Colonic mucosa (tissue), 4 donors: ENCODE results near the gene ZSCAN31. TPM values are rescaled to one million over a fixed set of nuclear protein-coding genes. Genes with fewer than 3 reads are reported as not detected.
"Not testable (repeated sequence)": the region's sequence is repeated elsewhere in the genome, so short reads cannot be mapped to it uniquely, and the experiment has no call there.

Experiments
- DNase-seq: peaks from one replicate; pipeline ENCODE4 v3.0.0-alpha.2; 2020
- H3K27ac ChIP-seq: fragments of 200-600 bp; one replicate; pipeline ENCODE4 v1.8.0; 2021
- H3K27me3 ChIP-seq: fragments of 200-600 bp; one replicate; pipeline ENCODE4 v1.8.0; 2021
- H3K36me3 ChIP-seq: fragments of 200-600 bp; one replicate; pipeline ENCODE4 v1.8.0; 2021
- H3K4me1 ChIP-seq: fragments of 200-600 bp; one replicate; pipeline ENCODE4 v1.8.0; 2021; ENCODE audit warnings: mild to moderate bottlenecking
- H3K4me3 ChIP-seq: fragments of 200-600 bp; one replicate; pipeline ENCODE4 v1.8.0; 2021
- H3K9ac ChIP-seq, 2 donors: one replicate each; pipeline ENCODE4 v1.7.0; 2013; ENCODE audit warnings: control low read depth in 2 of 2, low read depth in 2 of 2, low read length in 2 of 2
- H3K9me3 ChIP-seq: fragments of 200-600 bp; one replicate; pipeline ENCODE4 v1.8.0; 2021
- intact Hi-C: fragments of 100-400 bp; cut with DNase I; formaldehyde crosslinking; loops from one replicate; pipeline ENCODE4 v1.14.1; 2022
- total RNA-seq, 2 donors: library from RNA; stranded (reverse); fragmentation: NEBNext Ultra II Directional in 1 of 2; extraction: Animal tissue kit (Norgen Biotek cat#: 25700) in 1 of 2; gene quantifications; one replicate each; pipeline ENCODE4 v1.2.1, GENCODE V29; 2021
- TF ChIP-seq, protein P1 (sequence below): fragments of 200-600 bp; IDR thresholded peaks from one replicate; pipeline ENCODE4 v1.8.0; 2022; ENCODE audit warnings: antibody characterized with exemption, mild to moderate bottlenecking
- donor health status: healthy.
- donor health status: DM: no; HTN: no; CAD: no.
- donor health status: DM: no; HTN: no; CAD: no.

Gene ZSCAN31
- total RNA-seq, 2 donors from 2014 or later: 6.6 to 7.0 TPM

- no peak for DNase-seq
- Histone ChIP-seq H3K27ac (no peak overlapping the region), H3K4me3 (no peak overlapping the region), H3K36me3 (no peaks in the 10 kb centered on the region), H3K4me1 (no peaks in the 10 kb centered on the region), H3K9me3 (no peaks in the 10 kb centered on the region), H3K9ac (no peak overlapping the region), H3K27me3 (no peaks in the 10 kb centered on the region)
- TF ChIP-seq, protein P1, sequence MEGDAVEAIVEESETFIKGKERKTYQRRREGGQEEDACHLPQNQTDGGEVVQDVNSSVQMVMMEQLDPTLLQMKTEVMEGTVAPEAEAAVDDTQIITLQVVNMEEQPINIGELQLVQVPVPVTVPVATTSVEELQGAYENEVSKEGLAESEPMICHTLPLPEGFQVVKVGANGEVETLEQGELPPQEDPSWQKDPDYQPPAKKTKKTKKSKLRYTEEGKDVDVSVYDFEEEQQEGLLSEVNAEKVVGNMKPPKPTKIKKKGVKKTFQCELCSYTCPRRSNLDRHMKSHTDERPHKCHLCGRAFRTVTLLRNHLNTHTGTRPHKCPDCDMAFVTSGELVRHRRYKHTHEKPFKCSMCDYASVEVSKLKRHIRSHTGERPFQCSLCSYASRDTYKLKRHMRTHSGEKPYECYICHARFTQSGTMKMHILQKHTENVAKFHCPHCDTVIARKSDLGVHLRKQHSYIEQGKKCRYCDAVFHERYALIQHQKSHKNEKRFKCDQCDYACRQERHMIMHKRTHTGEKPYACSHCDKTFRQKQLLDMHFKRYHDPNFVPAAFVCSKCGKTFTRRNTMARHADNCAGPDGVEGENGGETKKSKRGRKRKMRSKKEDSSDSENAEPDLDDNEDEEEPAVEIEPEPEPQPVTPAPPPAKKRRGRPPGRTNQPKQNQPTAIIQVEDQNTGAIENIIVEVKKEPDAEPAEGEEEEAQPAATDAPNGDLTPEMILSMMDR: no peak
- intact Hi-C loops: no loop called here
These were observed 33.5 kb upstream of the ZSCAN31 start for GRCh38 chr6:28369463-28369862.

DNA sequence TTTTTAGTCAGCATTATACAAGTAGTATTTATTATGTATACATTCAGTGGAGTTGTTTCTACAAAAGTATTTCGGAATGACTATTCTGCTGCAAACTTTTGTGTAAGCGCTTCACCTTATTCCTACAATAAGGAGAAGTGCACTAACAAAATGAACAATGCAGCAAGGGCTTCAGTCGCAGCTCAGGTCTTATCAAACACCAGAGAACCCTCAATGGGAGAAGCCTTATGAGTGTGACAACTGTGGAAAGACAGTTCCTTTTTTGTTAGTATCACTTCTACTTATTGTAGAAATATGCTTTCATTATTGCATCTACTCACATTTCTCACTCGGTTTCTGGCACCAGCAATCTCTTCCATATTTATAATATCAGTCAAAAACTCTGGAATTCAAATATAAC is 32.6 kb upstream of the ZSCAN31 start:
- Histone ChIP-seq H3K4me1 (no peaks in the 10 kb centered on the region), H3K9me3 (no peaks in the 10 kb centered on the region), H3K27me3 (no peaks in the 10 kb centered on the region), H3K4me3 (no peak overlapping the region), H3K27ac (no peak overlapping the region), H3K9ac (no peak overlapping the region), H3K36me3 (no peaks in the 10 kb centered on the region)
- intact Hi-C loops: no loop called here
- no peak for DNase-seq
- TF ChIP-seq, protein P1: no peak

DNA sequence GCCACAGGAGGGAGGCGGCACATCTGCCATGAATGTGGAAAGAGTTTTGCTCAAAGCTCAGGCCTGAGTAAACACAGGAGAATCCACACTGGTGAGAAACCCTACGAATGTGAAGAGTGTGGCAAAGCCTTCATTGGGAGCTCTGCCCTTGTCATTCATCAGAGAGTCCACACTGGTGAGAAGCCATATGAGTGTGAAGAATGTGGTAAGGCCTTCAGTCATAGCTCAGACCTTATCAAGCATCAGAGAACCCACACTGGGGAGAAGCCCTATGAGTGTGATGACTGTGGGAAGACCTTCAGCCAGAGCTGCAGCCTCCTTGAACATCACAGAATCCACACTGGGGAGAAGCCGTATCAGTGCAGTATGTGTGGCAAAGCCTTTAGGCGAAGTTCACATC is 29.6 kb upstream of the ZSCAN31 start:
- H3K27ac ChIP-seq, H3K27me3 ChIP-seq, intact Hi-C loops, DNase-seq, H3K36me3 ChIP-seq, H3K4me3 ChIP-seq, H3K4me1 ChIP-seq, H3K9ac ChIP-seq, H3K9me3 ChIP-seq: not testable (repeated sequence)

GRCh38 chr6:28360961-28361360 is 25.0 kb upstream of the ZSCAN31 start:
- intact Hi-C loops: no loop called here
- Histone ChIP-seq H3K27me3 (no peaks in the 10 kb centered on the region), H3K27ac (no peak overlapping the region), H3K4me1 (no peaks in the 10 kb centered on the region), H3K9me3 (no peaks in the 10 kb centered on the region), H3K36me3 (no peaks in the 10 kb centered on the region), H3K4me3 (no peak overlapping the region), H3K9ac (no peak overlapping the region)
- DNase-seq: no peak
- TF ChIP-seq, protein P1: no peak

- H3K9me3 ChIP-seq, H3K4me3 ChIP-seq, DNase-seq, H3K9ac ChIP-seq, H3K4me1 ChIP-seq, H3K36me3 ChIP-seq, H3K27ac ChIP-seq, H3K27me3 ChIP-seq: not testable (repeated sequence)
- intact Hi-C loops: loop anchor here (5.0 to 10.0 kb wide), 3 partner anchors 135 to 455 kb away; partner anchors contain the start of gene ZSCAN9
These were observed 23.6 kb upstream of the ZSCAN31 start for GRCh38 chr6:28359562-28359961.

DNA sequence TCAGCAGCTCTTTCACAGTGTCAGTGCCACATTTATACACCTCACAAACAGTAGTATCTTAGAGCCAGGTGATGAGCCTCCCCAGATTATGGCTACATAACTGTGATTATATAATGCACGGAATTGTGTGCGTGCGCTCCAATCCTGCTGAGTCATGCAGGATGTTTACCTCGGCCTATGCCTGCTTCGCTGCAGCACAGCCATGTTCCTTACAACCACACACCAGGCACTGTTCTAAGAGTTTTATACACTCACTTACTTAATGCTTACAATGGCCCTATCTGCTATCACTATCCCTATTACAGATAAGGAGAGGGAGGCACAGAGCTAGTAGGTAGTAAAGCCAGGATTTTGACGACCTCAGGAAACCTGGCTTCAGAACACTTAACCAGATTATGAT is 21.1 kb upstream of the ZSCAN31 start:
- H3K27me3 ChIP-seq: no peaks in the 10 kb centered on the region
- no peak overlapping the region for H3K9ac ChIP-seq
- no peaks in the 10 kb centered on the region for H3K4me1 ChIP-seq
- intact Hi-C loops: loop anchor here (5.0 to 10.0 kb wide), 3 partner anchors 132 to 452 kb away; partner anchors contain the start of gene ZSCAN9
- TF ChIP-seq, protein P1: no peak
- H3K4me3 ChIP-seq: no peak overlapping the region
- DNase-seq: no peak
- H3K27ac ChIP-seq: no peak overlapping the region
- H3K9me3 ChIP-seq: no peaks in the 10 kb centered on the region
- H3K36me3 ChIP-seq: no peaks in the 10 kb centered on the region
